HepG2 (cell line): ENCODE results near the gene MMP24OS. TPM values are rescaled to one million over a fixed set of nuclear protein-coding genes. Genes with fewer than 3 reads are reported as not detected.

Experiments used
- CEBPG ChIP-seq: IDR thresholded peaks from 2 replicates; pipeline ENCODE4 v1.6.1; 2016
- MBNL3 ChIP-seq: fragments of 250-450 bp; sonication (Bioruptor Pico); conservative IDR thresholded peaks from 2 replicates; pipeline ENCODE4 v1.8.0; 2022; ENCODE audit warnings: mild to moderate bottlenecking, inconsistent platforms
- NAIF1 ChIP-seq: sonication (generic); formaldehyde crosslinking; IDR thresholded peaks from 2 replicates; pipeline ENCODE4 v1.5.0; 2020; ENCODE audit warnings: mild to moderate bottlenecking, missing genetic modification reagents, borderline replicate concordance
- NFE2L2 ChIP-seq: fragments of 150-350 bp; IDR thresholded peaks from 2 replicates; pipeline ENCODE4 v1.6.1; 2014; ENCODE audit warnings: low read length
- RARG ChIP-seq: sonication (generic); formaldehyde crosslinking; IDR thresholded peaks from 2 replicates; pipeline ENCODE4 v1.4.0; 2020; ENCODE audit warnings: low read depth, mild to moderate bottlenecking, missing genetic modification reagents
- TAF15 ChIP-seq: fragments of 200-400 bp; formaldehyde crosslinking; IDR thresholded peaks from one replicate; pipeline ENCODE4 v1.6.1; 2018; ENCODE audit warnings: mild to moderate bottlenecking, low read depth, low read length; ENCODE audit not compliant: poor library complexity, severe bottlenecking
- TBX2 ChIP-seq: sonication (generic); formaldehyde crosslinking; IDR thresholded peaks from 2 replicates; pipeline ENCODE4 v1.5.0; 2020; ENCODE audit warnings: missing genetic modification reagents, mild to moderate bottlenecking, borderline replicate concordance
- TGIF2 ChIP-seq: IDR thresholded peaks from 2 replicates; pipeline ENCODE4 v1.6.1; 2016; ENCODE audit warnings: control low read depth, missing compliant biosample characterization
- TOE1 ChIP-seq: sonication (generic); formaldehyde crosslinking; IDR thresholded peaks from 2 replicates; pipeline ENCODE4 v1.4.0; 2020; ENCODE audit warnings: mild to moderate bottlenecking, missing genetic modification reagents
- TOPORS ChIP-seq: sonication (generic); formaldehyde crosslinking; IDR thresholded peaks from 2 replicates; pipeline ENCODE4 v1.8.0; 2023; ENCODE audit warnings: mild to moderate bottlenecking, missing genetic modification reagents
- ZNF747 ChIP-seq: sonication (generic); formaldehyde crosslinking; IDR thresholded peaks from 2 replicates; pipeline ENCODE4 v1.8.1; 2023; ENCODE audit warnings: missing genetic modification reagents, mild to moderate bottlenecking, borderline replicate concordance
- polyA plus RNA-seq, 8 experiments: library from polyadenylated mRNA; depleted of rRNA in 3 of 8; stranded (reverse) in 7 of 8; unstranded in 1 of 8; fragments of >200 nt; fragmentation: Illumina TruSeq in 4 of 8; extraction: Trizol in 4 of 8; gene quantifications; 2 replicates each; pipeline versions ENCODE4 v1.2.1 to v1.2.3, GENCODE V29; 2011 to 2016; ENCODE audit warnings: low read depth in 4 of 8, missing spikeins in 1 of 8, mixed read lengths in 1 of 8; ENCODE audit not compliant: insufficient read depth in 1 of 8
- total RNA-seq, 5 experiments: library from RNA; depleted of rRNA; stranded (reverse); fragments of >200 nt; fragmentation: Illumina TruSeq; extraction: Trizol; gene quantifications; 2 replicates each; pipeline ENCODE4 v1.2.3, GENCODE V29; 2016; ENCODE audit warnings: low read depth in 1 of 5
- TF ChIP-seq, protein P1 (sequence below): sonication (generic); formaldehyde crosslinking; IDR thresholded peaks from 2 replicates; pipeline ENCODE4 v1.4.0; 2020; ENCODE audit warnings: mild to moderate bottlenecking, missing genetic modification reagents
- TF ChIP-seq, protein P2 (sequence below): sonication (generic); formaldehyde crosslinking; IDR thresholded peaks from 2 replicates; pipeline ENCODE4 v1.5.1; 2020; ENCODE audit warnings: mild to moderate bottlenecking, missing genetic modification reagents, moderate library complexity
- TF ChIP-seq, protein P3 (sequence below): sonication (generic); formaldehyde crosslinking; IDR thresholded peaks from 2 replicates; pipeline ENCODE4 v1.4.0; 2020; ENCODE audit warnings: mild to moderate bottlenecking, missing genetic modification reagents
- TF ChIP-seq, protein P4 (sequence below): sonication (generic); formaldehyde crosslinking; IDR thresholded peaks from 2 replicates; pipeline ENCODE4 v1.8.1; 2022; ENCODE audit warnings: mild to moderate bottlenecking, missing genetic modification reagents

The MMP24OS gene
- total and polyA plus RNA-seq, 2 of the 13 experiments (the other 11 are each of a cell fraction or from before 2014, with no cell fraction given), result 6.0 to 8.5 TPM

DNA sequence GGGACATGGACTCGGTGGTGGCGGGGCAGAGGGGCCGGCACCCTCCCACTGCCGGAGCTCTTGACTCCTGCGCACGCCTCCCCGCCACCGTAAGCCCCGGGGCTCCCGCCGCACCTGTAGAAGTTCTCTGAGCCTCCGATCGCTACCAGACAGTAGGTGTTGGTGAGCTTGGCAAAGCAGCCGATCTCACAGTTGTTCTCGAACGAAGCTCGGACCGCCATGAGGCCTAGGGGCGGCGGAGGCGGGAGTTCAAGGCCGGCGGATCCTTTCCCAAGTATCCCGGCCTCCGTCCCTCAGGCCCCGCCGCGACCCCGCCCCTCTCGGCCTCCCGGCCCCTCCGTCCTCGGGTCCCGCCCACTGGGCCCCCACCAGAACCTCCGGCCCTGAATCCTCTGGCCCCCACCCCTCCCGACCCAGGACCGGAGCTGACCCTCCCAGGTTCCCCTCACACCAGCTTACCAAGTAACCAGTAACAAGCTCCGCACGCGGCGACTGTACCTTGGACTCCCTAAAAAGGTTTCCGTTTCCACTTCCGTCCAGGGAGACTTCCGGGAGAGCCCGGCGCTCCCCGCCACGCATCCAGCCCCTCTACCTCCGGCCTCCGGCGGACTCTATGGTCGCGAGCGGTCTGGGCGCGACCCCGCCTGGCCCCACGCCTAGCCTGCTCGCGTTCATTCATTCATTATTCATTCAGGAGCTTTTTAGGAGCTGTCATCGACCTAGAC lies 6.5 kb upstream of the MMP24OS start, which contains the start of gene EIF6 (continued):
- TF ChIP-seq, protein P1, sequence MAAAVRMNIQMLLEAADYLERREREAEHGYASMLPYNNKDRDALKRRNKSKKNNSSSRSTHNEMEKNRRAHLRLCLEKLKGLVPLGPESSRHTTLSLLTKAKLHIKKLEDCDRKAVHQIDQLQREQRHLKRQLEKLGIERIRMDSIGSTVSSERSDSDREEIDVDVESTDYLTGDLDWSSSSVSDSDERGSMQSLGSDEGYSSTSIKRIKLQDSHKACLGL (CRISPR knock-in tag), result peak; percentile 89
- TF ChIP-seq NFE2L2, result no peak
- peak; percentile 65; the same call in 1 of the 2 replicates for TF ChIP-seq TOE1 (CRISPR knock-in tag)
- TF ChIP-seq MBNL3 (CRISPR knock-in tag), result peak; percentile 77; the same call in 1 of the 2 replicates
- no peak for TF ChIP-seq NAIF1
- no peak for TF ChIP-seq CEBPG (CRISPR knock-in tag)
- TF ChIP-seq TGIF2 (CRISPR knock-in tag), result peak; percentile 19; the same call in 1 of the 2 replicates
- peak; percentile 95; the same call in 1 of the 2 replicates for TF ChIP-seq ZNF747 (CRISPR knock-in tag)
- no peak for TF ChIP-seq RARG
- TF ChIP-seq, protein P2, sequence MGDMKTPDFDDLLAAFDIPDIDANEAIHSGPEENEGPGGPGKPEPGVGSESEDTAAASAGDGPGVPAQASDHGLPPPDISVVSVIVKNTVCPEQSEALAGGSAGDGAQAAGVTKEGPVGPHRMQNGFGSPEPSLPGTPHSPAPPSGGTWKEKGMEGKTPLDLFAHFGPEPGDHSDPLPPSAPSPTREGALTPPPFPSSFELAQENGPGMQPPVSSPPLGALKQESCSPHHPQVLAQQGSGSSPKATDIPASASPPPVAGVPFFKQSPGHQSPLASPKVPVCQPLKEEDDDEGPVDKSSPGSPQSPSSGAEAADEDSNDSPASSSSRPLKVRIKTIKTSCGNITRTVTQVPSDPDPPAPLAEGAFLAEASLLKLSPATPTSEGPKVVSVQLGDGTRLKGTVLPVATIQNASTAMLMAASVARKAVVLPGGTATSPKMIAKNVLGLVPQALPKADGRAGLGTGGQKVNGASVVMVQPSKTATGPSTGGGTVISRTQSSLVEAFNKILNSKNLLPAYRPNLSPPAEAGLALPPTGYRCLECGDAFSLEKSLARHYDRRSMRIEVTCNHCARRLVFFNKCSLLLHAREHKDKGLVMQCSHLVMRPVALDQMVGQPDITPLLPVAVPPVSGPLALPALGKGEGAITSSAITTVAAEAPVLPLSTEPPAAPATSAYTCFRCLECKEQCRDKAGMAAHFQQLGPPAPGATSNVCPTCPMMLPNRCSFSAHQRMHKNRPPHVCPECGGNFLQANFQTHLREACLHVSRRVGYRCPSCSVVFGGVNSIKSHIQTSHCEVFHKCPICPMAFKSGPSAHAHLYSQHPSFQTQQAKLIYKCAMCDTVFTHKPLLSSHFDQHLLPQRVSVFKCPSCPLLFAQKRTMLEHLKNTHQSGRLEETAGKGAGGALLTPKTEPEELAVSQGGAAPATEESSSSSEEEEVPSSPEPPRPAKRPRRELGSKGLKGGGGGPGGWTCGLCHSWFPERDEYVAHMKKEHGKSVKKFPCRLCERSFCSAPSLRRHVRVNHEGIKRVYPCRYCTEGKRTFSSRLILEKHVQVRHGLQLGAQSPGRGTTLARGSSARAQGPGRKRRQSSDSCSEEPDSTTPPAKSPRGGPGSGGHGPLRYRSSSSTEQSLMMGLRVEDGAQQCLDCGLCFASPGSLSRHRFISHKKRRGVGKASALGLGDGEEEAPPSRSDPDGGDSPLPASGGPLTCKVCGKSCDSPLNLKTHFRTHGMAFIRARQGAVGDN (CRISPR knock-in tag), result peak; percentile 97
- no peak; the same call in 1 of the 2 replicates for TF ChIP-seq TOPORS
- peak; percentile 95 for TF ChIP-seq TAF15
- TF ChIP-seq TBX2 (CRISPR knock-in tag), result peak; percentile 89; the same call in 1 of the 2 replicates
- TF ChIP-seq, protein P3, sequence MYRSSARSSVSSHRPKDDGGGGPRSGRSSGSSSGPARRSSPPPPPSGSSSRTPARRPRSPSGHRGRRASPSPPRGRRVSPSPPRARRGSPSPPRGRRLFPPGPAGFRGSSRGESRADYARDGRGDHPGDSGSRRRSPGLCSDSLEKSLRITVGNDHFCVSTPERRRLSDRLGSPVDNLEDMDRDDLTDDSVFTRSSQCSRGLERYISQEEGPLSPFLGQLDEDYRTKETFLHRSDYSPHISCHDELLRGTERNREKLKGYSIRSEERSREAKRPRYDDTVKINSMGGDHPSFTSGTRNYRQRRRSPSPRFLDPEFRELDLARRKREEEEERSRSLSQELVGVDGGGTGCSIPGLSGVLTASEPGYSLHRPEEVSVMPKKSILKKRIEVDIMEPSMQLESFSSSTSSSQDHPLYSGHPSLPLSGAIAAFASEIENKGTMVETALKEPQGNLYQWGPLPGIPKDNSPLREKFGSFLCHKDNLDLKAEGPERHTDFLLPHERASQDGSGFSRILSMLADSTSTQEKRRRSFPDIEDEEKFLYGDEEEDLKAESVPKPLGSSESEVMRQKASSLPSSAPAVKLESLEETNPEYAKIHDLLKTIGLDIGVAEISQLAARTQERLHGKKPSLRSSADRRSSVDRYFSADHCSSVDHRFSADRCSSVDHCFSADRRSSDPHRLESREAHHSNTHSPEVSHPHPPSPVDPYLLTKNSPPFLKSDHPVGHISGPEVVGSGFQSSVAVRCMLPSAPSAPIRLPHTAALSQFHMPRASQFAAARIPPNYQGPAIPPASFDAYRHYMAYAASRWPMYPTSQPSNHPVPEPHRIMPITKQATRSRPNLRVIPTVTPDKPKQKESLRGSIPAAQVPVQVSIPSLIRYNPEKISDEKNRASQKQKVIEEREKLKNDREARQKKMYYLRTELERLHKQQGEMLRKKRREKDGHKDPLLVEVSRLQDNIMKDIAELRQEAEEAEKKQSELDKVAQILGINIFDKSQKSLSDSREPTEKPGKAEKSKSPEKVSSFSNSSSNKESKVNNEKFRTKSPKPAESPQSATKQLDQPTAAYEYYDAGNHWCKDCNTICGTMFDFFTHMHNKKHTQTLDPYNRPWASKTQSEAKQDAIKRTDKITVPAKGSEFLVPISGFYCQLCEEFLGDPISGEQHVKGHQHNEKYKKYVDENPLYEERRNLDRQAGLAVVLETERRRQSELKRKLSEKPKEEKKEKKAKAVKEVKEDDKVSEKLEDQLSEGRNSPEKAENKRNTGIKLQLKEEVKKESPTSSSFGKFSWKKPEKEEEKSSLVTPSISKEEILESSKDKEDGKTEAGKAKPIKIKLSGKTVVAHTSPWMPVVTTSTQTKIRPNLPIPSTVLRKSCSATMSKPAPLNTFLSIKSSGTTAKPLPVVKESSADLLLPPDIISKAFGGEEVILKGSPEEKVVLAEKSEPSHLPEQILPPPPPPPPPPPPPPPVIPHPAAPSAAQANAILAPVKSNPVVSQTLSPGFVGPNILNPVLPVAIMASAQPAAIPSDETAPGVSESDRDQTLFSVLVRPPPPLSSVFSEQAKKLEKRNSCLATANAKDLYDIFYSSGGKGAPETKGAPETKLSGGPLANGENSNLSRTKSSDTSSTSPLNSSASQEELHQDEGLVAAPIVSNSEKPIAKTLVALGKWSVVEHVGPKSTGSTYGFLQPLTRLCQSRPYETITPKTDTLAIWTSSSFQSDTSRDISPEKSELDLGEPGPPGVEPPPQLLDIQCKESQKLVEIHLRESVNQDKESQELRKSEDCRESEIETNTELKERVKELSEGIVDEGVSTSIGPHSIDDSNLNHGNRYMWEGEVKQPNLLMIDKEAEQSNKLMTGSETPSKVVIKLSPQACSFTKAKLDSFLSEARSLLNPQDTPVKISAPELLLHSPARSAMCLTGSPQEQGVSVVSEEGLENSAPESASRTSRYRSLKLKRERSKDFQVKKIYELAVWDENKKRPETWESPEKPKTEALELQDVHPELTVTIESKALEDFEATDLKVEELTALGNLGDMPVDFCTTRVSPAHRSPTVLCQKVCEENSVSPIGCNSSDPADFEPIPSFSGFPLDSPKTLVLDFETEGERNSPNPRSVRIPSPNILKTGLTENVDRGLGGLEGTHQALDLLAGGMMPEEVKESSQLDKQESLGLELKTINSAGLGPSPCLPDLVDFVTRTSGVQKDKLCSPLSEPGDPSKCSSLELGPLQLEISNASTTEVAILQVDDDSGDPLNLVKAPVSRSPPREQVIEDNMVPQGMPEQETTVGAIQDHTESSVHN (CRISPR knock-in tag), result no peak
- TF ChIP-seq, protein P4, sequence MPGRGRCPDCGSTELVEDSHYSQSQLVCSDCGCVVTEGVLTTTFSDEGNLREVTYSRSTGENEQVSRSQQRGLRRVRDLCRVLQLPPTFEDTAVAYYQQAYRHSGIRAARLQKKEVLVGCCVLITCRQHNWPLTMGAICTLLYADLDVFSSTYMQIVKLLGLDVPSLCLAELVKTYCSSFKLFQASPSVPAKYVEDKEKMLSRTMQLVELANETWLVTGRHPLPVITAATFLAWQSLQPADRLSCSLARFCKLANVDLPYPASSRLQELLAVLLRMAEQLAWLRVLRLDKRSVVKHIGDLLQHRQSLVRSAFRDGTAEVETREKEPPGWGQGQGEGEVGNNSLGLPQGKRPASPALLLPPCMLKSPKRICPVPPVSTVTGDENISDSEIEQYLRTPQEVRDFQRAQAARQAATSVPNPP (CRISPR knock-in tag), result no peak
